GM18526 (cell line): ENCODE measurements around the gene B3GNT8.

ENCODE experiments used
- POLR2A ChIP-seq: IDR thresholded peaks from 3 replicates; pipeline ENCODE4 v1.6.1; 2011; ENCODE audit not compliant: insufficient read length; ENCODE audit errors: extremely low read depth

The B3GNT8 gene

GRCh38 chr19:41424335-41425173 lies 2.6 kb downstream of the B3GNT8 start:
- no peak for TF ChIP-seq POLR2A

GRCh38 chr19:41422955-41423354 lies 4.2 kb downstream of the B3GNT8 start:
- no peak for TF ChIP-seq POLR2A

DNA sequence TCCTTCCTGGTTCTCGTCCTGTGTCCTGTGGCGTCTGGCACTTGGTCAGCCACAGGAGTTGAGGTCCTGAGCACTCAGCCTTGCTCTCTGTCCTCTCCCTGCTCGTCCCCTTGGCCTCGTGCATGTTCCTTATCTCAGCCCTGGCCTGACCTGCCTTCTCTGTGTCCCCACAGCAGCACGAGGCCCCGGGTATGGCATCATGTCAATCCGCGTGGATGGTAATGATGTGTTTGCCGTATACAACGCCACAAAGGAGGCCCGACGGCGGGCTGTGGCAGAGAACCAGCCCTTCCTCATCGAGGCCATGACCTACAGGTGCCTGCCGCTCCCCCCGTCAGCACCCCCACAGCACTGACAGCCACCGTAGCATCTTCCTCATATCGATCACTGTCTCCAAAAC lies 4.7 kb downstream of the B3GNT8 start:
- no peak for TF ChIP-seq POLR2A

- TF ChIP-seq POLR2A = no peak
These were observed 5.2 kb downstream of the B3GNT8 start for GRCh38 chr19:41421973-41422372.

DNA sequence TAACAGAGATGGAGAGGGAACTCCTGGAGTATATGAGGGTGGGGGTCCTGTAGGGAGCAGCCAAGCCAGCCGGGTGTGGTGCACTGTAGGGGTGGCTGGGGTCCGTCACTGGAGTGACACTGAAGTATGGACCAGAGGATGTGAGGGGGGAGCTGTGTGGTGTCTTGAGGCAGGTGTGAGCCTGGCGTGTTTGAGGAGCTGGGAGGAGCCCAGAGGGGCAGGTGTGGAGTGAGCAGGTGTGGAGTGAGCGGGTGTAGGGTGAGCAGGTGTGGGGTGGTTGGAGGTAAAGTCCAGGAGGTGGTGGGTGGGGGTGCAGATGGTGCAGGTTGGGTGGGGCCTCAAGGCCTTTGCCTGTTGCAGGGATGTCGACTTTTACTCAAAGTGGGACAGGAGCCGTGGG lies 5.9 kb downstream of the B3GNT8 start:
- TF ChIP-seq POLR2A = no peak

DNA sequence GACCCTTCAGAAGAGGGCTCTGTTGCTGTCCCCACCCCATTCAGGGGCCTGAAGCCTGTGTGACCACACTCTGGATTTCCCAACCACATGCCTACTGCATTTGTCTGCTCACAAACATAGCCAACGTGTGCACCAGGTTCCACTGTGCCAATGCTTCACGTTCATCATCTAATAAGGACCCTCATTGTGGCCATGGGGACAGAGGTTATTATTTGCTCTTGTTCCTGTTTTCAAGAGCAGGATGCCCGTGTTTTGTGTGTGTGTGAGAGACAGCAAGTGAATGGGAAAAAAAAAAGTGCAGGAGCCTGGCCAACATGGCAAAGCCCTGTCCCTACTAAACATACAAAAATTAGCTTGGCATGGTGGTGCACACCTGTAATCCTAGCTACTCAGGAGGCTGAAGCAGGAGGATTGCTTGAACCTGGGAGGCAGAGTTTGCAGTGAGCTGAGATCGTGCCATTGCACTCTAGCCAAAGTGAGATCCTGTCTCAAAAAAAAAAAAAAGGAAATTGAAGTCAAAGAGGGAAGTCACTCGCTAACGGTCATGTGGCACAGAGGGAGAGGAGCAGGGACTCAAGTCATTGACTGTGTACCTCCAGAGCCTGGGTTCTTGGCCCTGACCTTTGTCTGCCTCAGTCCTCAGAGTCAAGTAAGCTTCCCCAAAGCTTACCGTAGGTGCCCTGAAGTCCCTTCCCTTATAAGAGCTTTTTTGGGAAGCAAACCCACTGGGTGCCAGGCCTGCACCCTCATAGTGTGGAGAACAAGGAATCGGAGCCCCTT lies 6.9 kb downstream of the B3GNT8 start:
- TF ChIP-seq POLR2A = no peak

GRCh38 chr19:41416194-41416674 lies 10.9 kb downstream of the B3GNT8 start:
- TF ChIP-seq POLR2A = no peak

GRCh38 chr19:41415154-41415571 lies 12.0 kb downstream of the B3GNT8 start:
- TF ChIP-seq POLR2A = no peak

DNA sequence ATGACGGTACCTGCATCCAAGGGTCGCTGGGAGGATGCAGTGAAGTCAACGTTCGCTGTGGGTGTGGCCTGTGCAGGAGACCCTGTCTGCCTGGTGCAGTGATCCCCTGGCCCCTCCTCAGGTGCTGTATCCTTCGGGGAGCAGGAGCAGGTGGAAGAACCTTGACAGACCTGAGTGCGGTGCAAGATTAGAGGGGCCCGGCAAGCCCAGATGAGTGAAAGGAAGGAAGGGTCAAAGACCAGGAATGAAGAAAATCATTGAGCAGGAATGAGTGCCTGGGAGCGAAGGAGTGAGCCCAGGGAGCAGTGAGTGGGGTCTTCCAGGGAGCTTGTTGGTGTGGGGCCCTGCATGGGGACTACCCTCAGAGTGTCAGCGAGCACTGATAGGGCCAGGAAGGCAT lies 12.7 kb downstream of the B3GNT8 start:
- no peak for TF ChIP-seq POLR2A

GRCh38 chr19:41413947-41414346 lies 13.2 kb downstream of the B3GNT8 start:
- no peak for TF ChIP-seq POLR2A

DNA sequence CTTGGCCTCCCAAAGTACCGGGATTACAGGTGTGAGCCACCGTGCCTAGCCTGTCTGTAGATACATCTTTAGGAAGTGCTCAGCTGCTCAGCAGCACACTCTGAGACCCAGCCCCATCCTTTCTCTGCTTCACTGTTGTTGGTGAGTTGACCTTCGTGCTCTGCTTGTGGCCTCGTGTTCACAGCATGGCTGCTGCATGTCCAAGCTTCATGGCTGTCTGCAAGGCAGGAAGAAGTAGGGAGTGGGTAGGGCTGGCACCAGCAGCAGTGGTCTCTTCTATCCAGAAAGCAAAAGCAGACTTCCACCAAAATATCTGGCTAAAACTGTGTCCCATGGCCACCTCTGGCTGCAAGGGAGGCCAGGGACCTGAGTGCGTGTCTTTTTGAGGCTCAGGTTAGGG lies 14.2 kb downstream of the B3GNT8 start:
- TF ChIP-seq POLR2A = no peak

DNA sequence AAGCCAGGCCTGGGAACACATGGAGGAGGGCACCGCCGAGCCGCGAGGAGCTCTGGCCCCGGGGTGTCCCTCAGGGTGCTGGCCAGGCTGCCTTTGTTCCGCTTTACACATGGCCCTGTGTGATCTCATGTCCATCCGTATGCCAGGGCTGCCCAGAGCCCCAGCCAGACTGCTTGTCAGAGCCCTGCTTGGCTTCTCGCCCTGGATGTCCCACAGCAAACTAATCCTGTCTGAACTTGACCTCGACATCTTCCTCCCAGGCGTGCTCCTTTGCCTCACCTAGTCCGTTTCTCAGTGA lies 15.3 kb downstream of the B3GNT8 start:
- no peak for TF ChIP-seq POLR2A

- no peak for TF ChIP-seq POLR2A
These were observed 15.8 kb downstream of the B3GNT8 start for GRCh38 chr19:41411100-41411967.

DNA sequence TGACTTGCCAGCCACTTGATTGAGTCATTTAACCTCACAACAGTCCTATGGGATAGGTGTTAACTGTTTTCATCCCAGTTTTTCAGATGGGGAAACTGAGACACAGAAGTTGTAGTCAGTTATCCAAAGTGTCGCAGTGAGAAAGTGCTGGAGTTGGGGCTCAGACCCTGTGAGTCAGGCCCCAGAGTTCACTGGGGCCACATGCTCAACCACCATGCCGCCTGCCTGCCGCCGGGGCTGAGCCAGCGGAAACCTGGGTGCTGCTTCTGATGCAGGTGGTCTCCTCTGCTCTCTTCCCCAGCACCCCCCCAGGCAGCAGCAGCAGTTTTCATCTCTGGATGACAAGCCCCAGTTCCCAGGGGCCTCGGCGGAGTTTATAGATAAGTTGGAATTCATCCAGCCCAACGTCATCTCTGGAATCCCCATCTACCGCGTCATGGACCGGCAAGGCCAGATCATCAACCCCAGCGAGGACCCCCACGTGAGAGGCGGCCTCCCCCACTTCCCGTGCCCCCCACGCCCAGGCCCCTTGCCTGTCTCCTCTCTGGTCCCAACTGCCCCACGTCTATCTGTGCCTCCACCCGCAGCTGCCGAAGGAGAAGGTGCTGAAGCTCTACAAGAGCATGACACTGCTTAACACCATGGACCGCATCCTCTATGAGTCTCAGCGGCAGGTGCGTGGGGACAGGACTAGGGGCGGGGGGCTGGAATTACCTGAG lies 16.7 kb downstream of the B3GNT8 start:
- TF ChIP-seq POLR2A = no peak

GRCh38 chr19:41409288-41409687 lies 17.9 kb downstream of the B3GNT8 start:
- TF ChIP-seq POLR2A = no peak
